GM21529 (cell line): Measurements from ENCODE around the gene ARID5B.
A peak's percentile ranks its signal among the peaks of the same experiment; 100 is the strongest.

Experiments used
- ATAC-seq: cut with Tn5 transposase; IDR thresholded peaks from one replicate; pipeline ENCODE4 v1.9.1; 2021; ENCODE audit not compliant: unreplicated experiment

Gene ARID5B

GRCh38 chr10:62069452-62070178 is 168.1 kb downstream of the ARID5B start:
- ATAC-seq: no peak

DNA sequence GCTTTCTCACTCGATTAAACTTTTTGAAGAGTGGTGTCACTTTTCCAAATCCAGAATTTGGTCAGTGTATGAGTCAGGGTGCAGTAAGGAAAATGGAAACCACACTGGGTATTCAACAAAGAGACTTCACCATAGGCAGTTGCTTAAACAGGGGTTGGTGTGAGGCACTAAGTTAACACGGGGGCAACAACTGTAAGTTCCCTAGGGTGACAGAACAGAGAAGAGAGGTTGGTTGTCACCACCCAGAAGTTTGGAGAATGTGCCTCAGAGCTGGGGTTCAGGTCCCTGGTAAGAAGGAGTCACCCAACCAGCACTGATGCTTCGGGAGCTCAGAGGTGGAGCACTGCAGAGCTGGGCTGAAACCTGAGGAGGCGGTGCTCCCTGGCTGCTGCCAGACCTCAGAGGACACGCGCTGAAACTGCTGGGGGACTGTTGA is 170.4 kb downstream of the ARID5B start:
- ATAC-seq: no peak

DNA sequence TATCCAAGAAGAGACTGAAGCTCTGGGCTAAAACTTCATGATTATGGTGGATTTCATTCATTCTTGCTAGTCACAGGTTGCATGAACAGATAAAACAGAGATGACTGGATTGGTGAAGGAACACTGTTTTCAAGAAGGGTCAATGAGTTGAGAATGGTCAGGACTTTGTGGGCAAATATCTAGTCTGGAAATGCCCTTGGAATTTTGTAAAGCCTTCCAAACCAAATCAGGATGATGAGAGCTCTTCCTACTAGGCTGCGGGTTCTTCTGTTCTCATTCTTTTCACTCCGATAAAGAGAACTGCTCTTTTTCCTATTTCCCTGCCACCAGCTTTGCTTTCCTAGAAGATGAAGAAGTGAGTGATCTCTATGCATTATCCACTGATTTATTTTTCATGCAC is 171.4 kb downstream of the ARID5B start:
- ATAC-seq: no peak

- no peak for ATAC-seq
Observed at GRCh38 chr10:62073429-62073828, 171.9 kb downstream of the ARID5B start.

DNA sequence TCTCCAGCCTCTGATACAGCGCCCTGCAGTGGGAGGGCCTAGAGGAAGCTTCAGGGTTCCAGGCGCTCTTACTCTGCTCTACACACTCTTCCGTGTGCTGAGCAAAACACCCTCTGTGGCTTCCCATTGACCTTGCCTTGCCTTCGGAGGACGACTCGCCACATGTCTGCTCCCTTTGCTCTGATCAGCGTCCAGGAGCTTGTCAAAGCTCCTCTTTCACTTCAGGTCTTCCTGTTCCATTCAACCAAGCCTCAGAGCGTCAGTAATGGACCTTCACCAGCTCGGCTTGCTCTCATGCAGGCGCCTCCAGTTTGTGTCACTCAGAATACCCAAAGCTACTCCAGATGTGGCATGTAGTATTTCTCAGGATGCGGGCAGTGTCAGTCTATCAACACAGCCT is 173.9 kb downstream of the ARID5B start:
- ATAC-seq: no peak

DNA sequence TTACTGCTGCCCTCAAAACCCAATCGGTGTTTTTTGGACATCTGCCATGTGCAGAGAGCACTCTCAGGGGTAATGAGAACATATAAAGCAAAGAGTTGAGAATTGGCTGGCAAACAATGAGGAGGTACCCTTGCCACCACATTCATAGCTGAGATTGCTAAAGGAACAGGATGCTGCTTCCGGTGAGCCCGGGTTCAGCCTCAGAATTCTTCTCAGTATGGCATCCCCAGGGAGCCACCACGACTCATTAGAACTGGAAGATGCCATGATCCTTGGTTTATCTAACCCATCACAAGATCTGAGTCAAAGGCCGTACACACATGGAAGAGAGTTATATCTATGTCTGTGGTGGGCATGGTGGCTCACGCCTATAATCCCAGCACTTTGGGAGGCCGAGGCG is 174.4 kb downstream of the ARID5B start:
- no peak for ATAC-seq

DNA sequence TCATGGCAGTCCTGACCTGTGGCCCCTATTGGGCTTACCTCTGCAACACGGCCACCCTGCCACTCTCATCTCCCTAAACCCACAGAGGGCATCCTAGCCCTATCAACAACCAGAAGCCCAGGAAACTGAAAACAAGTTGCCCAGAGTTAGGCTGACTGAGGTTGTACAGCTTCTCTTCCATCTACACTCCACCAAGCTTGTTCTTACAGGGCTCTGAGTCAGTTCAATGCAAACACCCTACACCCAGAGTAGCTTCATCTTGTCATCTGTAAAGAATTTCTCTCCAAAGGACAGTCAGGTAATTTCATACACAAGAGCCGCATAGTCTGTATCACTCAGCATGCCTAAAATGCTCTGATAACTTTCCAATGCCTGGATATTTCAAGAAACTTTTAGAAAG is 175.4 kb downstream of the ARID5B start:
- ATAC-seq: no peak

GRCh38 chr10:62077330-62078015 is 176.0 kb downstream of the ARID5B start:
- ATAC-seq: no peak

DNA sequence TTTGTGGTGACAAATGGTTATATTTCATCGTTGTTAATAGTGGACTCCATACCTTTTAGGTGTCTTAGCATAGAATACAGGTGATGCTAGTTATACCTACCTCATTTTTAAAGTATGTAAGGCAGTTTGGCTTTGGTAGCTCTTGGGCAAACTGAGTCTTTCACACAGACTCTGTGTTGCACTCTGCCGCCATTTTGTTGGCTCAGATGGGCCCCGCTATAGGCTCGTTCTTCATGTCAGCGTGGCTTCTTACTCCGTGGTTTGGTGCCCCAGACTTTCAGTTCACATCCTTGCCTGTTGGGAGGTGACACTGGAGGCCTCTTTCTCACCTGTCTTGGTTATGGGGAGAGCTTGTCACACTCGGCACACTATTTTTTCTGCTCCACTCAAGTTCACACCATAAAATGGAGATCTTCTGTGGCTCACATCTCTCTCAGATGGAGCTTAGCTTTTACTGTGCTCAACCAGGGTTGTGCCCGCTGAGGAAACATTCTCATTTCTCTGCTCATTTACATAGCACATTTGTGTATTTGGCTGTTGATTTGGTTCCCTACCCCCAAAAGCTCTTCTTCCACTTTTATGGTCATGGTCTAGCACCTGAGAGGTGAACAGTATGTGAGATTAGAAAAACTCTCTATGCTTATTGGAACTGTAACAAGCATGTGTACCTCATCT is 178.5 kb downstream of the ARID5B start:
- ATAC-seq: peak; percentile 69

GRCh38 chr10:62080905-62081304 is 179.4 kb downstream of the ARID5B start:
- no peak for ATAC-seq

GRCh38 chr10:62081341-62082270 is 180.1 kb downstream of the ARID5B start:
- no peak for ATAC-seq

GRCh38 chr10:62082271-62082656 is 180.8 kb downstream of the ARID5B start:
- ATAC-seq: no peak

DNA sequence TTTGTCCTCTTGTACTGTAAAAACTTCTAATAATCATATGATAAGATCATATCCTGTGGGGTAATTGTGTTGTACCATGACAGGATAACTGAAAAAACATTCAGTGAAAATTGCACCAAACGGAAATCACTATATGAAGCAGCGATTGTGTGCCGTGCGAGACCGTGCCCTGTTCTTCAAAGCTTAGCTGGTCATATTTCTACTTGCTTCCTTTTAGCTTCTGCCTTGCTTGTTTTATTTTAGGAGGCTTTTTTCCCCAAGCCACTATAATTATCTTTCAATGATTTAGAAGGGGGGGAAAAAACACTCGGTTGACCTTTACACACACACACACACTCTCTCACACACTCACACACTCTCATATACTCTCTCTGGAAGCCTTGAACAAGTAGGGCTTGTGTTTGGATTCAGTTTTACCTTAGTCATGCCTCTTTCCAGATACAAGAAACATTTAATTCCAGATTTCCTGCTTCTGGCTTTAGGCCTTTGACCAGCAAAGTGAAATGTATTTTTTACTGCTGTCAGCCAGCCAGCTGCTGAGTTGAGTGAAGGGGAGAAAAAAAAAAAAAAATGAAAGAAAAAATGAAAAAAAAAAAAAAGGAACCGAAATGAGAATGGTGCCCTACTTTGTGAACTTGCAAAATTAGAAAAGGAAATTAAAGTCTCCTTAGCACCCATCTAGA is 181.4 kb downstream of the ARID5B start:
- peak; percentile 43 for ATAC-seq

GRCh38 chr10:62083412-62084267 is 182.1 kb downstream of the ARID5B start:
- ATAC-seq: no peak

DNA sequence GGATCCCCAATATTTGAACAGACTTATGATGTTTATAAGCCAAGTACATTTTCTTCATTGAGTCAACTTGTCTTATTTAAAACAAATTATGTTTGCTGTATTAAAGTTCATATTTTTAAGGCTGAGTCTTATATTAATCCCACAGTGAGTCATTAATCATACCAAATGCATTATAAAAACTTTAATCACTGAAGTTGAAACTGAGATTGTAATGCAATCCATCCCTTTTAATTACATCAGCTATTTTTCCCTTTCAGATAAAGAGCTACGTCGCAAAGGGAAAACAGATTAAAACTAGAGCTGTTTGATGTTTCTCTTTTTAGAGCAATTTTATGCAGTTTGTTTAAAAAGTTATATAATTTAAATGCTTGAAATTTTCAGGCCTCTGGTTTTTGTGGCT is 183.0 kb downstream of the ARID5B start:
- ATAC-seq: no peak

DNA sequence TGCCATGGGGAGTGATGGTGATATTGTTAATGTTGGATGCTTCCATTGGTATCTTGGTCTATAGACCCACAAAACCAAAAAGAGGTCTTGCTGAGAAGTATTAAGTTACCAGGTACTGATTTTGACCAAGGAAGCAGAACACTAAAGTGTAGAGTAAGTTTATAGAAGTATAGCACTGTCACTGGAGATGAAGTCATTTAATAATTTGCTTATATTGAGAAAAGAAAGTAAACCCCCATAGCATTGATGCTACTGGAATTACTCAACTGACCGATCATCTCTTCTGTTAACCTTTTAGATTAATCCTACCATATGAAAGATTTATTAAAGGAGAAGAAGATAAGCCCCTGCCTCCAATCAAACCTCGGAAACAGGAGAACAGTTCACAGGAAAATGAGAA is 183.9 kb downstream of the ARID5B start:
- ATAC-seq: no peak

- ATAC-seq: no peak
Observed at GRCh38 chr10:62085821-62086220, 184.3 kb downstream of the ARID5B start.

DNA sequence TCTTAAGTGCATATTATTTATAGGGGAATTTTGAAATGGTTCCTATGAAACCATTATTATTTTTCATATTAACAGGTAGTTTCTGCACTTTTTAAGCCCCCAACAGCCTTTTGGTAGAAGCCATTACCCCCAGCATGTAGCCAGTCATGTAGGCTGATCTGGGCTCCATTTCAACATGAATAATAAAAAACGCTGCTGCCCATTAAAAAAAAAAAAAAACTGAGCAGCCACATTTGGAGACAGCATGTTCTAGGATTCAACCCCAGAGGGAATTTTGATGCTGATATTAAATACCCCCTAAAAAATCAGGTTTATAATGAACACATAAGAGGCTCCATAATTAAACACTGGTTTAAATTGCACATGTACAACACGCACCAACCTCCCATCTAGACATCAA is 185.8 kb downstream of the ARID5B start:
- no peak for ATAC-seq

DNA sequence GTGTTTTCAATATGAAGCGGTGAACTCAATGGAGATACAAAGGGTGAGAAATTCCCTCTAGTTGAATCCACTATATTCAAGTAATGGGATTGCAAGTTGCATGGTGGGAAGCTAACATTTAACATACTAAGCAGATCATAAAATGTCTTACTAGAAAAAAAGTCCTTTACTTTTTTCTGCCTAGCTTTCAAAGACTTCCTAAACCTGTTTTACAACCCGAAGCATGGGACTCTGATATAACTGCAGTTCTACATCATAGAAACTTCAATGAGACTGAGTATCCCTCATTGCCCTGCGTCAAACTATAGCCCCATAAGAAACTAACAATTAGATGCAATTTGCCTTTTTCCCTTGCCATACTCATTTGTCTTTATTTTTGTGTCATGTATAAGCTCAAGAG is 187.3 kb downstream of the ARID5B start:
- no peak for ATAC-seq
